Measurements from ENCODE around the gene MBOAT2. TPM values are rescaled to one million over a fixed set of nuclear protein-coding genes. Genes with fewer than 3 reads are reported as not detected.

The MBOAT2 gene
- polyA plus RNA-seq, 3 donors: 5.1 to 9.0 (median 5.5) TPM

DNA sequence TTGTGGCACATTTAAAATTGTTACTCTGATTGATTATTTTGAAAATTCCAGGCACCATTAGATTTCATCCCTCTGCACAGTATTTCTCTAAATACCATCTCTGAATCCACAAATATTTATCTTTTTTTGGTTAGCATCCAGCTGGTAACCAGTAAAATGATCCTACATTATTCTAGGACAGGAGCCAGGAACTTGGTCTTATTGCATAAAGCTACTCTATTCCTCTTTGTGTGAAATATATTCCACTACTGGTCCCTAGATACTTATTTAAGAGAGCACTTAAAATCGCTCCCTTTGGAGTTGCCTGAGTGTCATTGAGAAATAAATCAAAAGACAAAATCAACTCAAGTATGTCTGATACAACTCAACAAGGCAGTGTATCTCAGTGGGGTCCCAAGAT, 7.4 kb upstream of the MBOAT2 start:
- H3K9me3 Mint-ChIP-seq: peaks cover 0 to 2% (median 0%) of the 10 kb centered on the region in 7 donors
- H3K9me3 ChIP-seq (replicated peaks in 1 of 2; ENCODE audit: control insufficient read depth in 1 of 2, insufficient read depth in 1 of 2, low read length in 2 of 2): no peaks in the 10 kb centered on the region
- H3K27ac ChIP-seq (ENCODE audit: low read depth in 1 of 2, low read length in 2 of 2): no peak overlapping the region
- H3K4me1 ChIP-seq (ENCODE audit: control insufficient read depth in 1 of 2, insufficient read depth in 2 of 2, low read length in 2 of 2): no peaks in the 10 kb centered on the region
- no peak overlapping the region for H3K4me2 ChIP-seq (replicated peaks; ENCODE audit: extremely low read depth, low read length, poor library complexity, severe bottlenecking)
- TF ChIP-seq, protein P1, sequence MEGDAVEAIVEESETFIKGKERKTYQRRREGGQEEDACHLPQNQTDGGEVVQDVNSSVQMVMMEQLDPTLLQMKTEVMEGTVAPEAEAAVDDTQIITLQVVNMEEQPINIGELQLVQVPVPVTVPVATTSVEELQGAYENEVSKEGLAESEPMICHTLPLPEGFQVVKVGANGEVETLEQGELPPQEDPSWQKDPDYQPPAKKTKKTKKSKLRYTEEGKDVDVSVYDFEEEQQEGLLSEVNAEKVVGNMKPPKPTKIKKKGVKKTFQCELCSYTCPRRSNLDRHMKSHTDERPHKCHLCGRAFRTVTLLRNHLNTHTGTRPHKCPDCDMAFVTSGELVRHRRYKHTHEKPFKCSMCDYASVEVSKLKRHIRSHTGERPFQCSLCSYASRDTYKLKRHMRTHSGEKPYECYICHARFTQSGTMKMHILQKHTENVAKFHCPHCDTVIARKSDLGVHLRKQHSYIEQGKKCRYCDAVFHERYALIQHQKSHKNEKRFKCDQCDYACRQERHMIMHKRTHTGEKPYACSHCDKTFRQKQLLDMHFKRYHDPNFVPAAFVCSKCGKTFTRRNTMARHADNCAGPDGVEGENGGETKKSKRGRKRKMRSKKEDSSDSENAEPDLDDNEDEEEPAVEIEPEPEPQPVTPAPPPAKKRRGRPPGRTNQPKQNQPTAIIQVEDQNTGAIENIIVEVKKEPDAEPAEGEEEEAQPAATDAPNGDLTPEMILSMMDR (IDR thresholded peaks at IDR 0.05): no peak
- no CpG with 5 or more reads among the region's 1 CpG for WGBS (ENCODE audit: insufficient coverage)
- no peak overlapping the region for H3K27ac Mint-ChIP-seq
- H3K27me3 Mint-ChIP-seq (ENCODE audit: low read depth in 3 of 3): peaks cover 4 to 8% (median 5%) of the 10 kb centered on the region in 3 donors
- no peaks in the 10 kb centered on the region for H4K20me1 ChIP-seq (ENCODE audit: insufficient read depth, low read length)
- peaks cover 0 to 2% of the 10 kb centered on the region in 2 donors for H3K27me3 ChIP-seq (ENCODE audit: control insufficient read depth in 2 of 2, insufficient read depth in 2 of 2, low read length in 2 of 2)
- no peak overlapping the region for H2AFZ ChIP-seq (ENCODE audit: insufficient read depth, low read depth, low read length, poor library complexity, severe bottlenecking)
- no peak overlapping the region for H3K4me3 Mint-ChIP-seq
- no peak overlapping the region for H3K4me3 ChIP-seq (replicated peaks in 1 of 3; ENCODE audit: low read depth in 2 of 3, low read length in 3 of 3)
- no peak overlapping the region for H3K9ac ChIP-seq (ENCODE audit: insufficient read depth, low read length, poor library complexity, severe bottlenecking)
- no peaks in the 10 kb centered on the region for H3K36me3 ChIP-seq (replicated peaks in 1 of 2; ENCODE audit: control insufficient read depth in 1 of 2, insufficient read depth in 2 of 2, low read length in 2 of 2)
- H3K4me1 Mint-ChIP-seq: no peaks in the 10 kb centered on the region
- intact Hi-C loops (cut with micrococcal nuclease): no loop called here
- H3K36me3 Mint-ChIP-seq: no peaks in the 10 kb centered on the region
- DNase-seq: no peak
- H3K79me2 ChIP-seq (ENCODE audit: insufficient read depth, low read length): no peaks in the 10 kb centered on the region

- no peaks in the 10 kb centered on the region for H4K20me1 ChIP-seq (ENCODE audit: insufficient read depth, low read length)
- WGBS (ENCODE audit: insufficient coverage): no CpG with 5 or more reads among the region's 1 CpG
- no peak overlapping the region for H3K27ac Mint-ChIP-seq
These were observed 5.6 kb upstream of the MBOAT2 start for GRCh38 chr2:9008951-9009664.

More at GRCh38 chr2:9008951-9009664, 5.6 kb upstream of the MBOAT2 start:
- Histone ChIP-seq H3K4me2 (replicated peaks; ENCODE audit: extremely low read depth, low read length, poor library complexity, severe bottlenecking) (no peak overlapping the region), H3K79me2 (ENCODE audit: insufficient read depth, low read length) (no peaks in the 10 kb centered on the region), H3K36me3 (replicated peaks in 1 of 2; ENCODE audit: control insufficient read depth in 1 of 2, insufficient read depth in 2 of 2, low read length in 2 of 2) (no peaks in the 10 kb centered on the region), H3K4me1 (ENCODE audit: control insufficient read depth in 1 of 2, insufficient read depth in 2 of 2, low read length in 2 of 2) (peaks cover 5 to 7% of the 10 kb centered on the region in 2 donors), H3K9me3 (replicated peaks in 1 of 2; ENCODE audit: control insufficient read depth in 1 of 2, insufficient read depth in 1 of 2, low read length in 2 of 2) (no peaks in the 10 kb centered on the region), H3K4me3 (replicated peaks in 1 of 3; ENCODE audit: low read depth in 2 of 3, low read length in 3 of 3) (no peak overlapping the region), H3K27ac (ENCODE audit: low read depth in 1 of 2, low read length in 2 of 2) (no peak overlapping the region), H3K27me3 (ENCODE audit: control insufficient read depth in 2 of 2, insufficient read depth in 2 of 2, low read length in 2 of 2) (peaks cover 0 to 2% of the 10 kb centered on the region in 2 donors), H2AFZ (ENCODE audit: insufficient read depth, low read depth, low read length, poor library complexity, severe bottlenecking) (no peak overlapping the region), H3K9ac (ENCODE audit: insufficient read depth, low read length, poor library complexity, severe bottlenecking) (no peak overlapping the region)
- Mint-ChIP-seq H3K36me3 (no peaks in the 10 kb centered on the region), H3K27me3 (ENCODE audit: low read depth in 3 of 3) (peaks cover 4 to 8% (median 7%) of the 10 kb centered on the region in 3 donors), H3K9me3 (peaks cover 0 to 2% (median 0%) of the 10 kb centered on the region in 7 donors), H3K4me1 (peaks cover 7% of the 10 kb centered on the region), H3K4me3 (no peak overlapping the region)
- TF ChIP-seq, protein P1 (IDR thresholded peaks at IDR 0.05): no peak
- intact Hi-C loops (cut with micrococcal nuclease): loop anchor here in 1 of 2 donors (10.0 kb wide), 1 partner anchor 174 kb away; the partner anchor contains the start of gene KIDINS220
- no peak for DNase-seq

All from CD14-positive monocyte (primary cell).